ENCODE results near the gene SNRPF. TPM values are rescaled to one million over a fixed set of nuclear protein-coding genes. Genes with fewer than 3 reads are reported as not detected.
"Not testable (repeated sequence)": the region's sequence is repeated elsewhere in the genome, so short reads cannot be mapped to it uniquely, and the experiment has no call there.

Gene SNRPF
- total RNA-seq (2014; rRNA removed; shearing (Covaris generic)): 24.8 and 32.6 TPM in 2 replicates

DNA sequence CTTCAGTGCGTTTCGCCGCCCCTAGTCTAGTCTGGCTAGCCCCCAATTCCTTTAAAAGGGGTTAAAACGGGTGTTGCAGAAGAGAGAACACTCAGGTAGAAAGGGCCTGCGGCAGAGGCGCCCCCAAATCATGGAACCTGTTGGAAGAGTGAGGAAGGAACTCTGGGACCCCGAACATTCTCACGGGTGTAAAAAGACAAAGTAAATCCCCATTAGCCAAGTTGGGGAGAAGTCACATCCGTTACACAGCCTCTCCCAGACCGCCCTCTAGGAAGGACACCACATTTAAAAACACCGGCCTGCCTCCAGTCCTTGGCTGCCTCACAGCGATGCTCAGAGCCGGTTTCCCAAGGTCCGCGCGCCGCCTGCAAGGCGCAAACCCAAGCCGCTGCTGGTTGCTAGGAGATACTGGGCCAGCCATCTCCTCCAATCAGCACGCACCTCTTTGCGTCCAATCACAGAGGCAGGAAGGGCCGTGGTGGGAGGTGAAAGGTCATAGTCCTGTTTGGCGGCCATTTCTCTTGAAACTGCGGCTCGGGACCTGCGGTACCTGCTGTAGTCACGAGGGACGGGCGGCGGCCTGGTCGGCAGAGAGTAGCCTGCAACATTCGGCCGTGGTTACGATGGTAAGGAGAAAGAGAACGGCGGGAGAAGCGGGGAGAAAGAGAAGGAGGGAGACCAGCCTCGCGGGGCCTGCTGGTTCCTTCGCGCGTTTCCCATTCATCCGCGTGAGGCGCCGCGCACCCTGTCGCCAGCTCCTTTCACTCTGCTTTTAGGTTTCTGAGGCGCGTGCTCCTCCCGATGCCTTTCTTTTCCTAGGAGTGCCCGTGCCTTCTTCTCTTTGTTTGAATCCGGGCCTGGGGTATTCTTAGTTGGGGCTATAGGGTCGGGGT lies at the start of gene SNRPF:
Gene SNRPF, plus strand, starts transcription at position 502 of the 893 bp plus-strand sequence. Its CDS starts 122 bp downstream, at position 624.
- peak; percentile 97 for DNase-seq (ENCODE audit: low spot score)

DNA sequence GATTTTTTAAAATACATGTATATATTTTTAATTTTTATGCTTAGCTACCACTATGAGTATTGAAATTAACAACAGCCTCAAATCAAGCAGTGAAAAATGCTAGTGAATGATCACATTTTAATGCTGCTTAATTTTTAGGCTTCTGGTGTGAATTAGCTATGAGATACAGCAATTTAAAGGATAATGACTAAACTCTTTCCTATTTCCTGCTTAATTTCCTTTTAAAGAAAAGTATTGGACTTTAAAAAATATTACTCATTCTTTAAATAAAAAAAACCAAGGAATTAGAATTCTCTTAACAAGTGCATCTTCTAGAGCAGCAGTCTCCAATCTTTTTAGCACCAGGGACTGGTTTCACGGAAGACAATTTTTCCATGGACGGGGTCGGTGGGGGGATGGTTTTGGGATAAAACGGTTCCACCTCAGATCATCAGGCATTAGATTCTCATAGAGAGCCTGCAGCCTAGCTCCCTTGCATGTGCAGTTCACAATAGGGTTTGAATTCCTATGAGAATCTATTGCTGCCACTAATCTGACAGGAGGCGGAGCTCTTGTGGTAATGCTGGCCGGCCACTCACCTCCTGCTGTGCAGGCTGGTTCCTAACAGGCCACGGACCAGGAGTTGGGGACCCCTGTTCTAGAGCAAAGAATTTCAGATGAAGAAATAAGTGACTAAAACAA lies 49.6 kb upstream of the SNRPF start:
- no peak for DNase-seq (ENCODE audit: low spot score)

DNA sequence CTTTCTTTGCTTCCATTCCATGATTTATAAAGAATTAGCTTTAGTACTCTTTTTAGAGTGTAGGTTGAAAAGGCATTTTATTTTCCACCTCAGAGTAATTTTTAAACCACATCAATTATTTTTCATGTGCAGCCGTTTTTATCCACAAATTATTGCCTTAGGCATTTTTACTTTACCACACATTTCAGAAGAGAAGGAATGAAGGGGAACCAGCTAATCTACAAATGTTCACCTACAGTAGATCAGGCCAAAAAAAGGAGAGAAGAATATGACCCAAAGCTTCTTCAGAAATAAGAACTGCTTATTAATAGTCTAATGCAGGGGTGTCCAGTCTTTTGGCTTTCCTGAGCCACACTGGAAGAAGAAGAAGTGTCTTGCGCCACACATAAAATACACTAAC lies 48.3 kb upstream of the SNRPF start:
- no peak for DNase-seq (ENCODE audit: low spot score)

DNA sequence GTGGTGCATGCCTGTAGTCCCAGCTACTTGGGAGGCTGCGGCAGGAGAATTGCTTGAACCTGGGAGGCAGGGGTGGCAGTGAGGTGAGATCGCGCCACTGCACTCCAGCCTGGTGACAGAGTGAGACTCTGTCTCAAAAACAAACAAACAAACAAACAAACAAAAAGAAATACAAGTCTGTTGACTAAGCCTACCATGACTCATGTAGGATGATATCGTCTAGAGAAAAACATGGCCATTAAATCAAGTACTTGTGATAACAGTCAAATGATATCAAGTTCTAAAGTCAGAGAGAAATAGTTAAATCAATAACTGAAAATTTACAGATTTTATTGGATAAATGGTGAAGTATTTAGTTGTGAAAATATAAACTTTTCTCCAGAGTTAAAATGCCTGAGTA lies 46.6 kb upstream of the SNRPF start:
- not testable (repeated sequence) for DNase-seq (ENCODE audit: low spot score)

DNA sequence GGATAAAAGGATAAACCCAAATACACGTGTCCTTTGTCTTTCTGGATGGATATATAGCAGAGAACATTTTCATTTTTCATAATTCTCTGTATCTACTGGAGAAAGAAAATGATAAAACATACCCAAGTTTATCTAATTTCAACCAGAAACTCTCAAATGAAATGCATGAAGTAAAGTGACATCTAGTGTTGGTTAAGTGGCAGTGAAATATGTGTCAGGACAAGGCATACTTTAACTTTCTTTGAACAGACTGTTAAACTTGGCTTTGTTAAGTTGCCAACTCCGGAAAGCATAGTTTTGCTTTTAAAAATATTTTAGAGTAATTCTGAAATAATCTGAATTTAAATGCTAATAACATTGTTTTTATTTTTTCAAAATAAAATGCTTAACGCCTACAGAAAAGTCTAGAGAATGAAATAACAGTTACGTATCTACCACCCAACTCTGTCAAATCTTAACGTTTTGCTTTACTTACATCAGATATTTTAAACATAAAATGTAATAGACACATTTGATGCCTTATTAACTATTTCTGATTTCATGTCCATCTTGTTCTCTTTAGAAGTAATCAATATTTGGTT lies 43.0 kb upstream of the SNRPF start:
- DNase-seq (ENCODE audit: low spot score): peak; percentile 55

DNA sequence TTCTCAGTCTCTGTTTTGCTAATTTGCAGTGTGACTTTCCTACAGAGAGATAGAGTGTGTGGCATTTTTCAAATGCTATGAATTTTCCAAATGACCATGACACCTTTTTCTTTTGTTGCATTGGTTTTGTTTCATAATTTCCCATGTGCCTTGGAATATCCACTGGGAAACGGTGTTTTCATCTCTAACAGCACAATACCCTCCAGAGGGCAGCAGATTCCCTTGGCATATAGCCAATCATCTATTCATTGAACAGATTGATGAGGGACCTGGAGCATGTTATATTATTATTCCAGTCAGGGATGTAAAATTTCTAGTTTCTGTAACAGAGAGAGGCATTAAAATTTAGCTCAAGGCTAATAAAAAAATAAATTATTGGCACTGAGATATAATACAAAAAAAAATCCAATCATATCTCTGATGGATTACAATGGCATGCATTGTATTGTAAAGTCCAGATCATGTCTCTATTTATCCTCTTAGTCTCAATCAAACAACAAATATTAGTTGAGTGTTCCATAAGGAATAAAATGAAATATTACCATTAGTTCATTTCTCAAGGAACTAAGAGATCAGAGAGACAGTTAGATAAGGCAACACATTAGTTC lies 38.6 kb upstream of the SNRPF start:
- peak; percentile 47 for DNase-seq (ENCODE audit: low spot score)

DNA sequence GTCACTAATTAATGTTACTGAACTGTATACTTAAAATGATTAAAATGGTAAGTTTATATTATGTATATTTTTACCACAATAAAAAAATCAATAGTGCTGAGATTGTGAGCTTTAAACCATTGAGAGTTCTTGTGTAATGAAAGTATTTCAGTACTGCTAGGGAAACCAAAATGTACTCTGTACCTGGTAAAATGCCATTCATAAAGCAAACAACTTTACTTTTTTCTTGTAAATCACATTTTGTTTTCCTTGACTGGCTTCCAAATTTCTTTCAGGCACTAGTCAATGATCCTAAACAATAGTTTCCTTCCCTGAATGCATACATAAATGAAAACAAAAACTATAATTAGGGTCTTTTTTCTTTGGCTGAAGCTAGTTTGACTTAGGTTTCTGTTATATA lies 29.4 kb upstream of the SNRPF start:
- DNase-seq (ENCODE audit: low spot score): no peak

DNA sequence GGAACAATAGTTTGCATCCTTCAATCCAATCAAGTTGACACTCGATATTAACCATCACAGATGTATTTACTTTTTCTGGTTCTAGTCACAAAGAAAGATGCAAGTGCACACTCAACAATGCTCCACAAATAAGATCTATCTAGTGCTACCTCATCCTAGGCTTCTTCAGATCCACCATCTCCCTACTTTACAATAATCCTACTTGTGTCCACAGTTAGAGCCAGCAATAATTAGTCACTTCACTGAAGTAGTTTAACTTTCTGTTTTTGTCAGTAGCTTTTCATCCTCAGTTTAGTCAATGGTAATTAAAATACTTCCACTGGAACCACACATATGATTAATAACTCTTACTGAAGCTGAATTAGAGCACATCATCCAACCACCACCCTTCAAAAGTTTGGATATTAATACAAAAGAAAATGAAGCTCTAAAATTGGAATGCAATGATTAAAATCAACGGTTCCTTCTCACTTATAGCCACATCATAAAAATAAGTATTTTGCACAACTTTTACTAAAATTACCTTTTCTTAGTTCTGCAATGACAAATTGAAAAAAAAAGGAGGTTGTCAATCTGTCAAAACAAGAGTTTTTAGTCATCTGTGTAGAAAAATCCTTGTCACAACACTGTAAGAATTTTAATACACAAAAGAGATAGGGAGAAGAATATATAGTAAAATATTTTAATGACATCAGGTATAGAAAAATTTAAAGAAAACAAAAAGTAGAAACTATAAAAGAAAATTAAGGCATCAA lies 28.2 kb upstream of the SNRPF start:
- DNase-seq (ENCODE audit: low spot score): no peak

DNA sequence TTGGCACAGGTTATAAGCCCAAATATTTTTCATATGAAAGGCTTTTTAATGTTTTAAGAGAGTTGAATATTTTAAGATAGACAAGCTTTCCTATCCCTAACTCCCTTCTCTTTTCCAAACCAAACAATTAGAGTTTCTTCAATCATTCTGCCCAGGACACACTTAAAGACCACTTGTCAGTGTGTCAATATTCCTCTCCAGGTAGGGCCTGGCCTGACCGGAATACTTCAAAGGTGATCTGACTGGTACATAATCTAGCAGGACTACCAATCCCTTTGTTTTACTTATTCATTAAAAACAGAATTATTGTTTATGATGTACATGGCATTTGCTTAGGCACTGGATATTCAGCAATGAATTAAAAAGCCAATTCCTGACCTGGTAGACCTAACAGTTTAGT lies 24.2 kb upstream of the SNRPF start:
- no peak for DNase-seq (ENCODE audit: low spot score)

DNA sequence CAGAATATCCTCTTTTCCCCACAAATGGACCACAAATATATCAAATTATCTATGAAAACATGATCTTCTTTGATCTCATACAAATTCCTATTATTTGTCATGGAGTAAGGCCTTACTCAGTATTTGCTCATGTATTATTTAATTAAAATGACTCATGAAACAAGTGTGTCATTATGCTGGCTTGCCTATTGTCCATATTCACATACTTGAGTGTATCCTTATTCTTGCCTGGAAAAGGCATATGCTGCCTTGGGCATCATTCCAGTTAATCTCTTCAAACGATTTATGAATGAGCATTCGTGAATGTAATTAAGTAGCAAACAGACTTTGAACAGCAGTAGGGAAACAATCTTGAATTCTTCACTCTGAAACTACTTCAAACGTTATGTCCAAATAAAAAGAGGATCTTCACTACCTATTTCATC lies 22.6 kb upstream of the SNRPF start:
- DNase-seq (ENCODE audit: low spot score): no peak

DNA sequence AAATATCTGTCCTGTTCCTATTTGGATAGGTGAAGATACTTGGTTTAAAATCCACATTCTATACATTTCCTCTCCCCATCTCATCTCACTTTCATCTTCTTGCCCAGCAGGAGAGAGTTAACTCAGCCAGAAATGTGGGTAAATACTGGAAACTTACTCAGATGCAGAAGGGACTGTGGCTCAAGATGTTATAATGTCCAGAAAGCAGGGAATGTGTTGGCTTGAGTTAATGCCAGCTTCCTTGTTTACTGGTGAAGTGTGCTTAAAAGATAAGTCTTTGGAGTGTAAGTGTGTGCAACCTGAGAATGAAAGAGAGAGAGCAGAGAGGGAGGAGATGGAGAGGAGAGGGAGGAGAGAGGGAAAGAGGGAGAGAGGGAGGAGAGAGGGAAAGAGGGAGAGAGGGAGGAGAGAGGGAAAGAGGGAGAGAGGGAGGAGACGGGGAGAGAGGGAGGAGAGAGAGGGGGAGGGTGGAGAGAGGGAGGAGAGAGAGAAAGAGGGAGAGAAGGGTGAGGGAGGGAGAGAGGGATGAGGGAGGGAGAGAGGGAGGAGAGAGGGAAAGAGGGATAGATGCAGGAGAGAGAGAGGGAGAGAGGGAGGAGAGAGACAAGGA lies 22.0 kb upstream of the SNRPF start:
- peak; percentile 66 for DNase-seq (ENCODE audit: low spot score)

DNA sequence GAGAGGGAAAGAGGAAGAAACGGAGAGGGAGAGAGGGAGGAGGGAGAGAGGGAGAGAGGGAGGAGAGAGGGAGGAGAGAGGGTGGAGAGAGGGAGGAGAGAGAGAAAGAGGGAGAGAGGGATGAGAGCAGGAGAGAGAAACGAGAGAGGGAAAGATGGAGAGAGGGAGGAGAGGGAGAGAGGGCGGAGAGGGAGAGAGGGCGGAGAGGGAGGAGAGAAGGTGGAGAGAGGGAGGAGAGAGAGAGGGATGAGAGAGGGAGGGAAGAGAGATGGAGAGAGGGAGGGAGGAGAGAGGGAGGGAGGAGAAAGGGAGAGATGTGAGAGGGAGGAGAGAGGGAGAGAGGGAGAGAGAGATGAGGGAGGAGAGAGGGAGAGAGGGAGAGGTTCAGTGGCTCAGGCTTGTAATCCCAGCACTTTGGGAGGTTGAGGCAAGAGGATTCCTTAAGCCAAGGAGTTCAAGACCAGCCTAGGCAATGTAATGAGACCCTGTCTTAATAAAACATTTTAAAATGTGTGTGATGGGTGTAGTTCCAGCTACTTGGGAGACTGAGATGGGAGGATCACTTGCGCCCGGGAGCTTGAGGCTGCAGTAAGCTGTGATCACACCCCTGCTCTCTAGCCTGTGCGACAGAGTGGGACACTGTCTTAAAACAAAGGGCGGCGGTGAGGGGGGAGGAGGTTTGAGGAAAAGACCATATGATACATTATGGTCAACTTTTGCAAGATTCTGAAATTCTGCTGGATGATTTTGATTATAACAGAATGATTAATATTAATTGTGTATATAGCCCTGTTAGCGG lies 21.3 kb upstream of the SNRPF start:
- DNase-seq (ENCODE audit: low spot score): no peak

DNA sequence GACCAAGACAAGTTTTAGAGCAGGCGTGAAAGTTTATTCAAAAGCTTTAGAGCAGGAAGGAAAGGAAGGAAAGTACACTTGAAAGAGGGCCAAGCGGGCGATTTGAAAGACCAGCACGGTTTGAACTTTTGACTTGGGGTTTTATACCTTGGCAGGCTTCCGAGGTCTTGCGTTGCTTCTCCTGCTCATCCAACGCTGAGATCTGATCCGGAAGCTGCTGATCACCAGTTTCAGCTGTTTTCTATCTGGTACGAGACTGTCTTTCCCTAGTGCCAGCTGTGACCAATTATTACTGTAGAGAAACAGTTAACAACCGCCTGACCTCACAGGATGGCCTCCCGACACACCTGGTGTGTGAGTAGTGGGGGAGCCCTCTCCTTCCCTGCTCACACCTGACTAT lies 20.6 kb upstream of the SNRPF start:
- DNase-seq (ENCODE audit: low spot score): peak; percentile 60

DNA sequence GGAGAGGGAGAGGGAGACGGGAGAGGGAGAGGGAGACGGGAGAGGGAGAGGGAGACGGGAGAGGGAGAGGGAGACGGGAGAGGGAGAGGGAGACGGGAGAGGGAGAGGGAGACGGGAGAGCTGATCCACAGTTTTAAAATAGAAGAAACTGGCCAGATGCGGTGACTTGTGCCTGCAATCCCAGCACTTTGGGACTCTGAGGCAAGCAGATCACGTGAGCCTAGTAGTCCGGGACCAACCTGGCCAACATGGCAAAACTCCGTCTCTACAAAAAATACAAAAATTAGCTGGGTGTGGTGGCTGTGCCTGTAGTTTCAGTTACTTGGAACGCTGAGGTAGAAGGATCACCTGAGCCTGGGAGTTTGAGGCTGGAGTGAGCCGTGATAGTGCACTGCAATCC lies 16.3 kb upstream of the SNRPF start:
- not testable (repeated sequence) for DNase-seq (ENCODE audit: low spot score)

DNA sequence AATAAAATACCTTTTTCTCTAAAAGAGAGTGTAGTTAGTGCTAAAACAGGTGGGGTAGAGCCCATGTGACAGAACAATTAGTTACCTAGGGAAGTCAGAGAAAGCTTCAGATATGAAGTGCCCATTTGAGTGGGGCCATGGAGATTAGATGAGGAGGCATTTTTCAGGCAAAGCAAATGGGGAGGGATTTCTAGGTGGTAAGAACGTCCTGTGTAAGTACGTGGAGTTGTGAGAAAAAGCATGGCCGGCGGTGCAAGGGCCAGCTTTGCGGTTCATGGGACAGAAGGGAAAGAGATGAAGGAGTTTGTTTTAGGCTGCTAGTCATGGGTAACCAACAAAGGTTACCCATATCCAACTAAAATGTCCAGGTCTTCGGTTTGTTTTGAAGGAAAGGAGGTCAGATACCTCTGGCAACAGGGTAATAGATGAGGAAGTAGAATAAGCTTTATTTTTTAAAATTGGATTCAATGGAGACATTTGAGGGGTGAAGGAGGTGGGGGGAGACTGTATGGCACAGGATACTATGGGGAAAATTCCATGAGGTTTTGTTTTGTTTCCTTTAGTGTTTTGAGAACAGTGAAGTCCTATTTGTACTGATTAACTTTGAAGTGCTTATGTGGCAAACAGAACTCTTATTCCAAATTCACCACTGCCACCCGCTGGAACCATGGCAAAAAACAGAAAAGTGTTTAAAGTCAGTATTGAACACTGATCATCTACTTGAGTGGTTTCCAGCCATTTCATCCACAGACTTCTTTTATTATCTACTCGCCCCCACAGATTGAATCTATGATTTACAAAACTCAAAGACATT lies 10.0 kb upstream of the SNRPF start:
- peak; percentile 42 for DNase-seq (ENCODE audit: low spot score)

DNA sequence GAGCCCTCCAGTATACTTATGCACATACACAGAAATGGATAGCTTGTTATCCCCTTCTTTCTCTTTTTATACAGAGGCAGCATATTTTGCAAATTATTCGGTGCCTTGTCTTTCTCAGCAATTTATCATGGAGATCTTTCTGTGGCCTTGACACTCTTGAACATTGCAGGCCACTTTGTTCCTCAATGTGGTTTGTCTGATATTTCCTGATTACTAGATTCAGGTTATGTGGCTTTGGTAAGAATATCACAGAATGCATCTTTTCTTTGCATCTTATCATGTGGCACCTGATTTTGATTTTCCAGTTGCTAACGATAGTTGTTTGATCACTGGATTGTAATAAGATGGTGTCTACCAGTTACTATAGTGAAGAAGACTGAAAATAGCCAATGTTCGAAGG lies 7.1 kb upstream of the SNRPF start:
- no peak for DNase-seq (ENCODE audit: low spot score)

DNA sequence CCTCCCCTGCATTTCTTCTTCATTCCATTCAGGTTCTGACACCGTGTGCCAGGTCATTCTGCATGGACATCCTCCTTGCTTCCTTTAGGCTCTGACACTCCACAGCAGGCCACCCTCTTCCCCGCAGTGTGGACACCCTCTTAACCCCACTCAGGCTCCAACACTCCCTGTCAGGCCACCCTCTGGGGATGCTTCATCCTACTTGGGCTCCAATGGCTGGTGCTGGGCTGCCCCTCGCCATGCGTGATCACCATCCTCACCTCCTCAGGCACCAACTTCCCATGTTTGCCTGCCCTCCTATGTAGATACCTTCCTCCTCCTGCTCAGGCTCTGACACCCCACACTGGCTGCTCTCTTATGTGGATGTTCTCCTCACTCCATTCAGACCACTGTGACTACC lies 6.6 kb upstream of the SNRPF start:
- no peak for DNase-seq (ENCODE audit: low spot score)

DNA sequence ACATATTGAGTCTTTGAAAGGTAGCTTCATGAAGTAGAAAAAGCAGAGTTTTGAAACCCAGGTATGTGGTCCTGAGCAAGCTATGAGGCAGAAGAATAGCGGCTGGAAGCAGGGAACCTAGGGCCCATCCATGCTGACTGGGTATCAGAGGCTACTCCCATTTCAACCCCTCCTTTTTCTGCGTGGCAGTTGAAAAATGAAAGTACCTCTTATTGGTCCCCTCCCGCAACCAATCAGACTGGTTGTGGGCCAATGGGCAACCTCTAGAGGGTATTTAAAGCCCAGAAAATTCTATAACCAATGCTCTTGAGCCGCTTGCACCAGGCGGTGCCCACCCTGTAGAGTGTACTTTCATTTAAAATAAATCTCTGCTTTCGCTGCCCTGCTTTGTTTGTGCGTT lies 1.6 kb upstream of the SNRPF start:
- DNase-seq (ENCODE audit: low spot score): no peak

DNA sequence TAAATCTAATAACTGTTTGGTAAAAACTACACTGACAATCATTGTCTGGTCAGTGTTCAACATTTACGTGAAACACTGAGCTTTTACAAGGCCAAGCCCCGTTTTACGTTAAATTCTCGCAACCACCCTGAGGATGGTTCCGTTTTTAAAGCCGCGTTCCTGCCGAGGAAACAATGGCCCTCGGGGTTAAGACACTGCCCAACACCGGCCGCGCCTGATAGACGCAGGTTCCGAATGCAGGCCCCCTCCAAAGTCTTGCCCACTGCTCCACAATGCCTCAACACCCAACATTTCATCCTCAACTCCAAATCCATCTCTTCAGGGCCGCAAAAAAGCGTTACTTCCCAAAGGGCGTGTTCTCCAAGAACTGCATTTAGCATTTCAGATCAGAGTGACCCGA lies 953 bp upstream of the SNRPF start:
- no peak for DNase-seq (ENCODE audit: low spot score)

Measured in H4 (cell line).